Testis (tissue), 3 donors: ENCODE results near the gene RBM20. TPM values are rescaled to one million over a fixed set of nuclear protein-coding genes. Genes with fewer than 3 reads are reported as not detected.

Source experiments
- DNase-seq: peaks from one replicate; pipeline ENCODE4 v3.0.0-alpha.2; 2019
- H3K27ac ChIP-seq, 2 donors: fragments of 200-600 bp; sonication (generic); one replicate each; pipeline ENCODE4 v1.5.1; 2019
- H3K27me3 ChIP-seq: fragments of 200-600 bp; sonication (generic); one replicate; pipeline ENCODE4 v1.5.1; 2019
- H3K36me3 ChIP-seq: fragments of 200-600 bp; sonication (generic); one replicate; pipeline ENCODE4 v1.5.1; 2017; ENCODE audit warnings: low read depth; ENCODE audit errors: missing control alignments
- H3K4me1 ChIP-seq: fragments of 200-600 bp; sonication (generic); one replicate; pipeline ENCODE4 v1.5.1; 2019
- H3K4me3 ChIP-seq, 2 donors: fragments of 200-600 bp; sonication (generic); one replicate each; pipeline ENCODE4 v1.5.1; 2017 to 2019
- H3K9me3 ChIP-seq: fragments of 200-600 bp; sonication (generic); one replicate; pipeline ENCODE4 v1.5.1; 2017
- POLR2A ChIP-seq: fragments of 450-650 bp; IDR thresholded peaks from one replicate; pipeline ENCODE4 v1.6.1; 2017; ENCODE audit warnings: antibody characterized with exemption, mild to moderate bottlenecking, moderate library complexity
- WGBS, 2 donors: methylation state at CpG; one replicate each; pipeline ENCODE4 v1.1.5; 2018; 5-methylcytosine and 5-hydroxymethylcytosine counted together
- intact Hi-C: fragments of 100-400 bp; cut with DNase I; formaldehyde crosslinking; loops from one replicate; pipeline ENCODE4 v1.15.1; 2023; ENCODE audit warnings: low total_unique reads
- polyA plus RNA-seq: library from polyadenylated mRNA; stranded (reverse); fragments of 350-450 nt; fragmentation: Illumina TruSeq; extraction: RNeasy Lipid Tissue Mini Kit (QIAGEN cat#74804); gene quantifications from one replicate; pipeline ENCODE4 v1.2.3, GENCODE V29; 2014; ENCODE audit warnings: low read depth, low replicate concordance; ENCODE audit not compliant: insufficient read depth
- total RNA-seq, 2 donors: library from RNA; depleted of rRNA; stranded (reverse); fragments of >200 nt; gene quantifications; one replicate each; pipeline ENCODE4 v1.2.3, GENCODE V29; 2016
- TF ChIP-seq, protein P1 (sequence below), 3 experiments: fragments of 450-650 bp in 2 of 3; fragments of 200-600 bp in 1 of 3; sonication (generic) in 1 of 3; IDR thresholded peaks; one replicate each; pipeline ENCODE4 v1.5.1; 2016 to 2019; ENCODE audit warnings: antibody characterized with exemption in 3 of 3, mild to moderate bottlenecking in 2 of 3, moderate library complexity in 1 of 3

Gene RBM20
- total and polyA plus RNA-seq, 3 donors from 2014 or later = 1.7 to 5.3 (median 3.1) TPM

DNA sequence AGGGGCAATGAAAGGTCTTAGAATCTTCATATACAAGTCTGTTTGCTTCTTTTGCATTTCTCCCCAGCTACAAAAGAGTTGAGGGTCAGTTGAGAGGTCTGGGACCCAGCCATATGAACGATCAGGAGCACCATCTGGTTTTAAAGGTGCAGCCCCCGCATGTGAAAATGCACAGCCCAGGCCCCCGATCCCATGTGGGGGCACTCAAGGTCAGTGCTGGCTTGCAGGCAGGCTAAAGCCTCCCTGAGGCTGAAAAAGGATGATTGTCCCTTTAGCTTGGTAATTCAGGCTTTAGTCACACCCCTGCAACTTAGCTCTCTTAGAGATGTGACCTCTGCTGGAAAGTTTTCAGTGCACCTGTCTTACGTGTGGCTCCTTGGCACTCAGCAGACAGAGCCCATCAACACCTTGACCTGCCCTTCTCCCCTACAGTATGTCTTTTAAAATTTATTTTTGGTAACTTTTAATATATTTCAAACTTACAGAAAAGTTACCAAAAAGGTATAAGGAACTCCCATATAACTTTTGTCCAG, 147.5 kb downstream of the RBM20 start:
- Histone ChIP-seq H3K4me1 (peaks cover 19% of the 10 kb centered on the region), H3K4me3 (no peak overlapping the region), H3K36me3 (no peaks in the 10 kb centered on the region), H3K9me3 (no peaks in the 10 kb centered on the region), H3K27ac (no peak overlapping the region), H3K27me3 (no peaks in the 10 kb centered on the region)
- DNase-seq = no peak
- 42 to 72% methylated on average over 3 to 4 of the region's 4 CpGs for WGBS, 2 donors
- TF ChIP-seq, protein P1, sequence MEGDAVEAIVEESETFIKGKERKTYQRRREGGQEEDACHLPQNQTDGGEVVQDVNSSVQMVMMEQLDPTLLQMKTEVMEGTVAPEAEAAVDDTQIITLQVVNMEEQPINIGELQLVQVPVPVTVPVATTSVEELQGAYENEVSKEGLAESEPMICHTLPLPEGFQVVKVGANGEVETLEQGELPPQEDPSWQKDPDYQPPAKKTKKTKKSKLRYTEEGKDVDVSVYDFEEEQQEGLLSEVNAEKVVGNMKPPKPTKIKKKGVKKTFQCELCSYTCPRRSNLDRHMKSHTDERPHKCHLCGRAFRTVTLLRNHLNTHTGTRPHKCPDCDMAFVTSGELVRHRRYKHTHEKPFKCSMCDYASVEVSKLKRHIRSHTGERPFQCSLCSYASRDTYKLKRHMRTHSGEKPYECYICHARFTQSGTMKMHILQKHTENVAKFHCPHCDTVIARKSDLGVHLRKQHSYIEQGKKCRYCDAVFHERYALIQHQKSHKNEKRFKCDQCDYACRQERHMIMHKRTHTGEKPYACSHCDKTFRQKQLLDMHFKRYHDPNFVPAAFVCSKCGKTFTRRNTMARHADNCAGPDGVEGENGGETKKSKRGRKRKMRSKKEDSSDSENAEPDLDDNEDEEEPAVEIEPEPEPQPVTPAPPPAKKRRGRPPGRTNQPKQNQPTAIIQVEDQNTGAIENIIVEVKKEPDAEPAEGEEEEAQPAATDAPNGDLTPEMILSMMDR (IDR thresholded peaks at IDR 0.05) = no peak
- intact Hi-C loops = no loop called here

- no peak overlapping the region for H3K4me3 ChIP-seq
- peaks cover 19% of the 10 kb centered on the region for H3K4me1 ChIP-seq
- H3K27ac ChIP-seq = no peak overlapping the region
- intact Hi-C loops = no loop called here
- TF ChIP-seq POLR2A = no peak
- TF ChIP-seq, protein P1 (IDR thresholded peaks at IDR 0.05) = no peak
- DNase-seq = no peak
- 84 to 92% methylated on average over 3 of the region's 3 CpGs for WGBS, 2 donors
- no peaks in the 10 kb centered on the region for H3K9me3 ChIP-seq
- H3K27me3 ChIP-seq = no peaks in the 10 kb centered on the region
- H3K36me3 ChIP-seq = no peaks in the 10 kb centered on the region
Measured at GRCh38 chr10:110792476-110793125, 148.5 kb downstream of the RBM20 start.

DNA sequence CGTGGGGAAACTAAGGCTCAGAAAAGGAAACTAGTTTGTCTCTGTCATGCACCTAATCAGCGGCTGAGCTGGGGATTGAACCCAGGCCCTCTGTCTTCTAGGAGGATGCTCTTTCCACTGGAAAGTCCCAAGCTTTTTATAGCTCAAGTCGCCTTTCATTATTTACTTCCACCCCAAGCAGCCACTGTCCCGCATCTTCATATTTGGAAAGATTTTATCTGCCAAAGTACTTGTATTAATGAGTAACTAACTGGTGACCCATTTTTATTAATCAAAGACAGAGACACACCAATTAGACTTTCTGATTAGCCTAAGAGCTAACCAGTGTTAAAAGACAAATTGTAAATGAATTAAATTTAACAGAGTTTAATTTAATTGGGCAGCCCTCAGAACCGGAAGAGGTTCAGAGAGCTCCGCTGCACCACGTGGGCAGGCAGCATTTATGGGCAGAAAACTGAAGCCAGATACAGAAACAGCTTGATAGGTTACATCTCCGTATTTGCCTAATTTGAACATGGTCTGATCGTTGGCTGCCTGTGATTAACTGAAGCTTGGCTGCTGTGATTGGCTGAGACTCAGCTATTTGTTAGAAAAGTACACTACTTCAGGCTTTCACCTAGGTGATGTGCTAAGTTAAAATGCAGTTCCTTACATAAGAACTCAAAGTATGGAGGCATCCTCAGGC, 149.1 kb downstream of the RBM20 start:
- no peak for DNase-seq
- intact Hi-C loops = no loop called here
- H3K4me1 ChIP-seq = peaks cover 14% of the 10 kb centered on the region
- no peaks in the 10 kb centered on the region for H3K27me3 ChIP-seq
- TF ChIP-seq POLR2A = no peak
- TF ChIP-seq, protein P1 (IDR thresholded peaks at IDR 0.05) = no peak
- H3K27ac ChIP-seq = no peak overlapping the region
- WGBS, 2 donors = 67 to 71% methylated on average over 9 of the region's 9 CpGs
- no peaks in the 10 kb centered on the region for H3K9me3 ChIP-seq
- H3K36me3 ChIP-seq = no peaks in the 10 kb centered on the region
- H3K4me3 ChIP-seq = no peak overlapping the region

- intact Hi-C loops = no loop called here
- Histone ChIP-seq H3K4me1 (peaks cover 8% of the 10 kb centered on the region), H3K9me3 (no peaks in the 10 kb centered on the region), H3K27ac (no peak overlapping the region), H3K27me3 (no peaks in the 10 kb centered on the region), H3K36me3 (no peaks in the 10 kb centered on the region), H3K4me3 (no peak overlapping the region)
- no peak for DNase-seq
- WGBS, 2 donors = 88 to 92% methylated on average over 6 of the region's 6 CpGs
- TF ChIP-seq, protein P1 (IDR thresholded peaks at IDR 0.05) = no peak
- no peak for TF ChIP-seq POLR2A
Measured at GRCh38 chr10:110793886-110794285, 149.8 kb downstream of the RBM20 start.
